Measurements from ENCODE around the gene CAMTA1. TPM values are rescaled to one million over a fixed set of nuclear protein-coding genes. Genes with fewer than 3 reads are reported as not detected.

Gene CAMTA1
- total and polyA plus RNA-seq, 4 donors: 48.1 to 140 (median 52.3) TPM

- Histone ChIP-seq H3K36me3 (ENCODE audit: control insufficient read depth in 4 of 4, insufficient read depth in 4 of 4, low read length in 4 of 4) (no peaks in the 10 kb centered on the region), H3K27ac (ENCODE audit: low read depth in 1 of 2, low read length in 1 of 2) (no peak overlapping the region), H3K4me1 (ENCODE audit: control insufficient read depth in 5 of 5, insufficient read depth in 5 of 5, low read length in 5 of 5) (peaks cover 0 to 11% (median 6%) of the 10 kb centered on the region in 5 donors), H3K9me3 (ENCODE audit: control insufficient read depth in 4 of 4, insufficient read depth in 3 of 4, low read length in 3 of 4) (no peaks in the 10 kb centered on the region), H3K9ac (ENCODE audit: insufficient read depth in 1 of 2, low read length in 2 of 2) (no peak overlapping the region), H3K4me3 (no peak overlapping the region), H3K27me3 (ENCODE audit: control insufficient read depth in 3 of 3, insufficient read depth in 3 of 3, low read length in 2 of 3) (peaks cover 0 to 7% (median 2%) of the 10 kb centered on the region in 3 donors)
- WGBS, 2 donors: 81 to 87% methylated on average over 12 of the region's 12 CpGs
- ATAC-seq (ENCODE audit: insufficient read depth, low FRiP score) (no peak), DNase-seq (peak in 2 of 3 donors; percentile 44 to 53)
- no peak for TF ChIP-seq CTCF (IDR thresholded peaks at IDR 0.05; ENCODE audit: control extremely low read depth, extremely low read depth)
These were observed 467.3 kb downstream of the CAMTA1 start for GRCh38 chr1:7252411-7253117.

GRCh38 chr1:7253118-7253480, 467.8 kb downstream of the CAMTA1 start:
- Histone ChIP-seq H3K4me1 (ENCODE audit: control insufficient read depth in 5 of 5, insufficient read depth in 5 of 5, low read length in 5 of 5) (peaks cover 0 to 11% (median 6%) of the 10 kb centered on the region in 5 donors), H3K9ac (ENCODE audit: insufficient read depth in 1 of 2, low read length in 2 of 2) (no peak overlapping the region), H3K9me3 (ENCODE audit: control insufficient read depth in 4 of 4, insufficient read depth in 3 of 4, low read length in 3 of 4) (no peaks in the 10 kb centered on the region), H3K27me3 (ENCODE audit: control insufficient read depth in 3 of 3, insufficient read depth in 3 of 3, low read length in 2 of 3) (peaks cover 0 to 4% (median 2%) of the 10 kb centered on the region in 3 donors), H3K4me3 (no peak overlapping the region), H3K36me3 (ENCODE audit: control insufficient read depth in 4 of 4, insufficient read depth in 4 of 4, low read length in 4 of 4) (no peaks in the 10 kb centered on the region), H3K27ac (ENCODE audit: low read depth in 1 of 2, low read length in 1 of 2) (no peak overlapping the region)
- WGBS, 2 donors: 93 to 95% methylated on average over 4 of the region's 4 CpGs
- TF ChIP-seq CTCF (IDR thresholded peaks at IDR 0.05; ENCODE audit: control extremely low read depth, extremely low read depth): no peak
- ATAC-seq (ENCODE audit: insufficient read depth, low FRiP score) (no peak), DNase-seq (peak in 2 of 3 donors; percentile 25 to 30)

- DNase-seq (no peak), ATAC-seq (ENCODE audit: insufficient read depth, low FRiP score) (no peak)
- H3K27ac ChIP-seq (ENCODE audit: low read depth in 1 of 2, low read length in 1 of 2): no peak overlapping the region
- WGBS, 2 donors: 88% methylated on average over 11 of the region's 11 CpGs
- H3K4me3 ChIP-seq: no peak overlapping the region
- no peaks in the 10 kb centered on the region for H3K9me3 ChIP-seq (ENCODE audit: control insufficient read depth in 4 of 4, insufficient read depth in 3 of 4, low read length in 3 of 4)
- no peak overlapping the region for H3K9ac ChIP-seq (ENCODE audit: insufficient read depth in 1 of 2, low read length in 2 of 2)
- TF ChIP-seq CTCF (IDR thresholded peaks at IDR 0.05; ENCODE audit: control extremely low read depth, extremely low read depth): no peak
- H3K27me3 ChIP-seq (ENCODE audit: control insufficient read depth in 3 of 3, insufficient read depth in 3 of 3, low read length in 2 of 3): peaks cover 0 to 5% (median 0%) of the 10 kb centered on the region in 3 donors
- H3K36me3 ChIP-seq (ENCODE audit: control insufficient read depth in 4 of 4, insufficient read depth in 4 of 4, low read length in 4 of 4): no peaks in the 10 kb centered on the region
- H3K4me1 ChIP-seq (ENCODE audit: control insufficient read depth in 5 of 5, insufficient read depth in 5 of 5, low read length in 5 of 5): peaks cover 0 to 11% (median 6%) of the 10 kb centered on the region in 5 donors
These were observed 468.8 kb downstream of the CAMTA1 start for GRCh38 chr1:7253988-7254587.

Measured in lung (tissue), 12 donors.